GM10266 (cell line): Measurements from ENCODE around the gene SHKBP1.

Experiments
- DNase-seq: peaks from one replicate; pipeline ENCODE4 v3.0.0; 2012; ENCODE audit errors: extremely low spot score
- CTCF ChIP-seq: IDR thresholded peaks from 2 replicates; pipeline ENCODE4 v1.5.1; 2012; ENCODE audit warnings: mild to moderate bottlenecking, low read depth; ENCODE audit not compliant: control insufficient read depth, insufficient read depth; ENCODE audit errors: missing control alignments

SHKBP1 gene

GRCh38 chr19:40616178-40616577 lies 39.5 kb downstream of the SHKBP1 start:
- no peak for TF ChIP-seq CTCF
- no peak for DNase-seq

DNA sequence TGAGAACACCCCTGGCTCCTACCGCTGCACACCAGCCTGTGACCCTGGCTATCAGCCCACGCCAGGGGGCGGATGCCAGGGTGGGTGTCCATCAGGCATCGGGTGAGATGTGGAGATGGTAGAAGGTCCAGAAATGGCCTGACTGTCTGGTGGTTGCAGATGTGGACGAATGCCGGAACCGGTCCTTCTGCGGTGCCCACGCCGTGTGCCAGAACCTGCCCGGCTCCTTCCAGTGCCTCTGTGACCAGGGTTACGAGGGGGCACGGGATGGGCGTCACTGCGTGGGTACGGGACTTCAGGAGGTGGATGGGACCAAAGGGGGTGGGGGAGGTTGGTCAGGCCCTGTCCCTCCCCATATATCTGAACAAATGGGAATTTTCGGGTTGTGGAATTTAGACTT lies 40.3 kb downstream of the SHKBP1 start:
- TF ChIP-seq CTCF = no peak

GRCh38 chr19:40617961-40618360 lies 41.3 kb downstream of the SHKBP1 start:
- TF ChIP-seq CTCF = no peak

More for the DNA sequence above, 40.3 kb downstream of the SHKBP1 start:
- DNase-seq = no peak

GRCh38 chr19:40619333-40620160 lies 42.9 kb downstream of the SHKBP1 start:
- no peak for DNase-seq
- TF ChIP-seq CTCF = no peak

More at GRCh38 chr19:40617961-40618360, 41.3 kb downstream of the SHKBP1 start:
- DNase-seq = no peak

DNA sequence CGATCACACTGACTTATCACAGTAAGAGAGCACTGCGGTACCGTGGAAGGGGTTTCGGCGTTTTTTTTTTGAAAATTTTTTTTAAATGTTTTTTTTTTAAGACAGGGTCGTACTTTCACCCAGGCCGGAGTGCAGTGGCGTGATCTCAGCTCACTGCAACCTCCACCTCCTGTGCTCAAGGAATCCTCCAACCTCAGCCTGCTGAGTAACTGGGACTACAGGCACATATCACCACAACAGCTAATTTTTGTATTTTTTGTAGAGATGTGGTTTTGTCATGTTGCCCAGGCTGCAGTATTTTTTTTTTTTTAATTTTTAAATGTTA lies 43.5 kb downstream of the SHKBP1 start:
- no peak for DNase-seq
- TF ChIP-seq CTCF = no peak

GRCh38 chr19:40621283-40621682 lies 44.6 kb downstream of the SHKBP1 start:
- no peak for DNase-seq
- TF ChIP-seq CTCF = no peak

DNA sequence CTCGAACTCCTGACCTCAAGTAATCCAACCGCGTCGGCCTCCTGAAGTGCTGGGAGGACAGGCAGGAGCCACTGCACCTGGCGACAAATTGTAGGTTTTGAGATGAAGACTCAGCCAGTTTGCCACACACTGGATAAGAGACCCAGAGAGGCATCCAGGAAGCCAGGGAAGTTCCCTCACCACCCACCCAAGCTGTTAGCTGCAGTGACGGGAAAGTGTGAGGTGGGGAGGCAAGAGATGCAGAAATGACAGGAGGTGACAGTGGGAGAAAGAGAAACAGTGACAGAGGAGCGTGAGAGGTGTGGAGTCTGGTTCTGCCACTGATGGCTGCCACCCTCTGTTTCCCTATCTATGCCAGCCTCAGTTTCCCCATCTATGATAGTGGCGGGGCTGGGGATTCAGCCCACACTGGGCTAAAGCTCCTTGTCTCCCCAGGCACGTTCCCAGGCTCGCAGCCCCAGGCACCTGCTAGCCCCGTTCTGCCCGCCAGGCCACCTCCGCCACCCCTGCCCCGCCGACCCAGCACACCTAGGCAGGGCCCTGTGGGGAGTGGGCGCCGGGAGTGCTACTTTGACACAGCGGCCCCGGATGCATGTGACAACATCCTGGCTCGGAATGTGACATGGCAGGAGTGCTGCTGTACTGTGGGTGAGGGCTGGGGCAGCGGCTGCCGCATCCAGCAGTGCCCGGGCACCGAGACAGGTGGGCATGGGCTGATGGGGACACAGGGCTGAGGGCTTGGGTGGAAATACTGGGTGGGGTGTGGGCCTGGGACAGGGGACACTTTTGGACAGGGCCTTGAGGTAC lies 45.5 kb downstream of the SHKBP1 start:
- DNase-seq = no peak
- no peak for TF ChIP-seq CTCF
